Stimulated activated CD4-positive, alpha-beta T cell treated with anti-CD3 and anti-CD28 coated beads, Interleukin-1b, Interleukin-23, amount 100 ng/mL, for 24 hours (primary cell): ENCODE data around the gene NTN1.

ENCODE experiments used
- DNase-seq, 4 experiments: peaks; one replicate each; pipeline ENCODE4 v3.0.0-alpha.2; 2020; ENCODE audit warnings: low read depth in 4 of 4, low spot score in 1 of 4

NTN1 gene

DNA sequence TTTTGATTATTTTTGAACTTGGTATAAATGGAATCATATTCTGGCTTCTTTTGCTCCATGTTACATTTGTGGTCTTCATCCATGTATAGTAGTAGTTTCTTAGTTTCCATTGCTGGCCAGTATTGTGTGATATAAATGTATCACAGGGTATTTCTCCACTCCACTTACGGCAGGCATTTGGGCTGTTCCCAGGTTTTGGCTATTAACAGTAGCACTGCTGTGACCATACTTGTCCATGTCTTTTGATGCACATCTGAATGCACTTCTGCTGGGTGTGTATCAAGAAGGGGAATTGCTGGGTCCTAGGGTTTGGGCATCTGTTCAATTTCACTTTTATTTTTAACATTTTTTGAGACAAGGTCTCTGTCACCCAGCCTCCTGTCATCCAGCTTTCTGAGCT, 13.9 kb downstream of the NTN1 start:
- no peak for DNase-seq

- no peak for DNase-seq
Observed at GRCh38 chr17:9036336-9036735, 15.0 kb downstream of the NTN1 start.

- DNase-seq = no peak
Observed at GRCh38 chr17:9037736-9038135, 16.4 kb downstream of the NTN1 start.

DNA sequence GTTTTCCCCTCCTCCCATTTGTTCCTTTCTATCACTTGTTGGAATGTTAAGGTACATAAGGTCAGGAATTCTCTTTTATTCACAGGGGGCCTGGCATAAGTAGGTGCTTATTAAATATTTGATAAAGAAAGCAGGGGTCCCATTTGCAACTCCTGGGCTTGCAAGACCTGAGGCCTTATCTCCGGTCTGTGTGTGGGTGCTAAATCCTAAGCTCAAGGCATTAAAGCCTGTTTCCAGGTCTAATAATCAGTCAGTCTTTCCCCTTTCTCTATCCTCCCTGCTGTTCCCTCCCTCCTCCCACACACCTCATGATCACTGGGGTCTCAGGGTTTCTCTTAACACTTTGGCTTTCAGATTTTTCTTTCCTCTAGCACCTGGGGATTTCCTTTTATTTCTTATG, 17.1 kb downstream of the NTN1 start:
- DNase-seq = no peak

DNA sequence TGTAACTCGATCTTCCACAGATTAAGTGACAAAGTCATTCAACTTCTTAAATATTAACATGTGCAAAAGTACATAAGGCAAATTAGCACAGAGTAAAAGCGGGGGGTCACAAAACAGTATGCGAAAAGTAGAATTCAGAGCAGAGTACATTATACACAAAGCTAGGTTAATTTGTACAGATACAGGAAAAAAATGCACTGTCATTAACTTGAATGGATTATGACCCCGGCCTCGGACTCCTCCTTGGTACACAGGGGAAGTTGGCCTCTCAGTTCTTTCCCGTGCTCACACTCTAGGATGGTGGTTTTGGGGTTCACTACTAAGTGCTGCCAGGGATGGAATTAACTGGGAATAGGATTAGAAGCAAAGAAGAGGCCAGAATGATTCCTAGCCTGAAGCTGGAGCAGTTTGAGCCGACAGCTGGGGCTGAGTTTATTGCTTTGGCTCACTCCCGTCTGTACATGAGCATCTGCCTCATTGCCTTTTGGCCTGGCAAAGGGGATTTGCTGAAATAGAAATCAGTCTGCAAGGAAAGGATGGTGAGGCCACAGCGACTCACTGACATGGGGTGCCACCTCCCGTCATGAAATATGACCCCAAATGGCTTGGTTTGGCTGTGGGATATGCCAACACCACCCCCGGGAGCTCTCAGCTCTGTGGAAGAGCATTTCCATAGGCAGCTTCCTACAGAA, 23.6 kb downstream of the NTN1 start:
- DNase-seq = no peak

GRCh38 chr17:9050801-9051401, 29.6 kb downstream of the NTN1 start:
- DNase-seq = no peak

DNA sequence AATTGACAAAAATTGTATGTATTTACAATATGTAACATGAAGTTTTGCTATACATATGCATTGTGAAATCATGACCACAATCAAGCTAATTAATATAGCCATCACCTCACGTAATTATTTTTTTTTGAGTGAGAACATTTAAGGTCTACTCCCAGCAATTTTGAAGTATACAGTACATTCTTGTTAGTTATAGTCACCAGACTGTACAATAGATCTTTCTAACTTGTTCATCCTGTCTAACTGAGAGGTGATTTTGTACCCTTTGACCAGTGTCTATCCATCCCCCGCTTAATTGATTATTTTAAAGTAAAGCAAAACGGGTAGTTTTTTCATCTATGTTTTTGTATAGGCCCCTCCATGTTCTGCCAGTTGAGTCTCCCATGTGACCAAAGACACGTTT, 30.3 kb downstream of the NTN1 start:
- no peak for DNase-seq

GRCh38 chr17:9052921-9053320, 31.6 kb downstream of the NTN1 start:
- no peak for DNase-seq

GRCh38 chr17:9053406-9053805, 32.1 kb downstream of the NTN1 start:
- no peak for DNase-seq

DNA sequence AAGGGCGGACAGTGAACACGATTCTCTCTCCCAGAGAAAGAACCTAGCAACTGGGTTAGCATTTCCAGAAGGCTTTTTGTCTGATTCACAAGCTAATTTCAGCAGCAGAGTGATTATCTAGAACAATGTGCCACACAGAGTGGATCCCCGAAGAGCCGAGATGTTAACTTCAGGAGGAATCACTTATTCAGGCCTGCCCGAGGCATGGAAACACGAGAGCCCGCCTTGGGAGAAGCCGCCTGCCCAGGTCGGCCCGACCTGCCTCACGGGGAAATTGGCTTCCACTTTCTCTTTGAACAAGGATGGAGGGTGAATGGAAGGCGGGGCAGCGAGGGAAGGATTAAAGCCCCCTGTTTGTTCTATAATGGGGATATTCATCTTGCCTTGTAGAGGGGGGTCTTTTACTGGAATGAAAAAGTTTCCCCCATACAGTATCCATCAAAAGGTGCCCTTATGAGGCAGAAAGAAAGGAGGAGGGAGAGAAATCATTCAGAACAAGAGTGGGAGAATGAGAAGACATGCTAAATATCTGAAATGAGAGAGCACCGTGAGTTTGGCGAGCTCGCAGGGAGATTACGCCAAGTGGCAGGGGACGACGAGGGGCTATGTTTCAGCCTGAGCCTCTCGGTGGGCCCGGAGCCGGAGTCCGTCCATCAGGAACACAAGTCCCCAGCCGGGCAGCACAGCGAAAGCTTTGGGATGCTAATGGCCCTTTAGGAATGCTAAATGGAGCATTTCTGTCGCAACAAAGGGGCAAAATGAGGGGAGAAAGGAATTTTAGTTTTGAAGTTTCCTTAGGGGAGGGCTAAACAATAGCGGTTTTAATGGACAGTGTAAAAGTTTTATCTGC, 33.0 kb downstream of the NTN1 start:
- DNase-seq = no peak

DNA sequence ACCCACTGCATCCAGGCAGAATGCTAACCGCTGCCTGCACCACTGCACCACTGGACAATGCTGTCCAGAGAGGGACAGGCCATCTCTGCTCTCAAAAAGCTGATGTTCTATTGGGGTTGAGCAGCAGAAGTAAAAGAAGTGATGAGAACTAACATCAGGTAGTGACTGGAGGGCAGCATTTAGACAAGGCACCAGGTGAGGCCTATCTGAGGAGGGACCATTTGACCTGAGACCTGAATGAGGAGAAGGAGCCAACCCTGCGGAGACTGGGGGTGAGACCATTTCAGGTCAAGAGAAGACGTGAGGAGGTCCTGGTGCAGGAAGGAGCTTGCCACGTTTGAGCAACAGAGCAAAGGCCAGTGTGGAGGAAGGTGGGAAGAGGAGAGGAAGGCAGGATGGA, 34.0 kb downstream of the NTN1 start:
- DNase-seq = no peak

DNA sequence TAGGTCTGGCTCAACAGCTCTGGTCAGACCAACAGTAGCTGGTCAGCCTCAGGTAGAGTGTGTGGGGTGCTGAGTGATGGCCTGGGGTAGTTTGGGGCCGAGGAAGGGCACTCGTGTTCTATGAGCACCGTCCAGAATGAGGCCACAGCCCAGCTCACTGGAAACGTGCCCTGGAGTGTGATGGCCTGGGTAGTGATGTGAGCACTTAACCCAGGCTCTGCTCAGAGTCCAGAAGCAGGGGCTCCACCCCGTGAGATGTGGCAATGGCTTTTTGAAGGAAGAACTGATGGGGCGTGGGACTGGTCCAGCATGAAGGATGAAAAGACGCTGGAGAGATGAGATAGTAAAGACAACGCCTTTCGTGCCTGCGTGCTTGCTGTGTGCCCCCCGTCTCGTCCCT, 35.3 kb downstream of the NTN1 start:
- no peak for DNase-seq

GRCh38 chr17:9057310-9057709, 36.0 kb downstream of the NTN1 start:
- DNase-seq = no peak

GRCh38 chr17:9062399-9062902, 41.1 kb downstream of the NTN1 start:
- no peak for DNase-seq

GRCh38 chr17:9064311-9064834, 43.1 kb downstream of the NTN1 start:
- no peak for DNase-seq

- DNase-seq = no peak
Observed at GRCh38 chr17:9071016-9071415, 49.7 kb downstream of the NTN1 start.

- no peak for DNase-seq
Observed at GRCh38 chr17:9071811-9072498, 50.6 kb downstream of the NTN1 start.

GRCh38 chr17:9072696-9073339, 51.5 kb downstream of the NTN1 start:
- DNase-seq = no peak

- DNase-seq = no peak
Observed at GRCh38 chr17:9074131-9074530, 52.8 kb downstream of the NTN1 start.

DNA sequence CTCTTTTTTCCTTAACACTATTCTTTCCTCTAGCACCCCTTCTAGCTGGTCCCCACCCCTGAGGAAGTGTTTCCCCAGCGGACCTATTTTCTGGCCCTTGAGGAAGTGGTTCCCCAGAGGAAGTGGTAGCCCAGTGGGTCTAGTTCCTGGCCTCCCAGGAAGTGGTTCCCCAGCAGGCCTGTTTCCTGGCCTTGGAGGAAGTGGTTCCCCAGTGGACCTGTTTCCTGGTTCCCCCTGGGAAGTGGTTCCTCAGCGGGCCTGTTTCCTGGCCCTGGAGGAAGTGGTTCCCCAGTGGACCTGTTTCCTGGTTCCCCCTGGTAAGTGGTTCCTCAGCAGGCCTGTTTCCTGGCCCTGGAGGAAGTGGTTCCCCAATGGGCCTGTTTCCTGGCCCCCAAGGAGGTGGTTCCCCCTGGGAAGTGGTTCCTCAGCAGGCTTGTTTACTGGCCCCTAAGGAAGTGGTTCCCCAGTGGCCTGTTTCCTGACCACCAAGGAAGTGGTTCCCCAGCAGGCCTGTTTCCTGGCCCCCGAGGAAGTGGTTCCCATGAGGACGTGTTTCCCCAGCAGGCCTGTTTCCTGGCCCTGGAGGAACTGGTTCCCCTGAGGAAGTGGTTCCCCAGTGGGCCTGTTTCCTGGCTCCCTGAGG, 58.3 kb downstream of the NTN1 start:
- DNase-seq = no peak
